Parathyroid adenoma (tissue), 2 donors: ENCODE results near the gene GNAI2.

Source experiments
- H2AFZ ChIP-seq: fragments of 300-600 bp; sonication (generic); one replicate; pipeline ENCODE4 v1.7.0; 2017; ENCODE audit warnings: antibody characterized with exemption, mild to moderate bottlenecking
- H3K27ac ChIP-seq: fragments of 300-600 bp; sonication (generic); one replicate; pipeline ENCODE4 v1.7.0; 2017
- H3K27me3 ChIP-seq: fragments of 300-600 bp; sonication (generic); one replicate; pipeline ENCODE4 v1.7.0; 2017; ENCODE audit warnings: low read length; ENCODE audit not compliant: control insufficient read depth, insufficient read depth
- H3K36me3 ChIP-seq: fragments of 300-600 bp; sonication (generic); one replicate; pipeline ENCODE4 v1.7.0; 2017; ENCODE audit warnings: low read length; ENCODE audit not compliant: control insufficient read depth, insufficient read depth
- H3K4me1 ChIP-seq: fragments of 300-600 bp; sonication (generic); one replicate; pipeline ENCODE4 v1.7.0; 2017; ENCODE audit warnings: control low read depth
- H3K4me2 ChIP-seq: fragments of 300-600 bp; sonication (generic); one replicate; pipeline ENCODE4 v1.7.0; 2017; ENCODE audit warnings: low read length
- H3K4me3 ChIP-seq: fragments of 300-600 bp; sonication (generic); one replicate; pipeline ENCODE4 v1.7.0; 2017; ENCODE audit warnings: low read depth, low read length
- H3K79me2 ChIP-seq: fragments of 300-600 bp; sonication (generic); one replicate; pipeline ENCODE4 v1.7.0; 2017; ENCODE audit warnings: control low read depth
- H3K9ac ChIP-seq: fragments of 300-600 bp; sonication (generic); one replicate; pipeline ENCODE4 v1.7.0; 2017; ENCODE audit warnings: mild to moderate bottlenecking
- H3K9me3 ChIP-seq: fragments of 300-600 bp; sonication (generic); one replicate; pipeline ENCODE4 v1.7.0; 2017; ENCODE audit warnings: low read length; ENCODE audit not compliant: control insufficient read depth
- CTCF ChIP-seq: fragments of 300-600 bp; sonication (generic); IDR thresholded peaks from one replicate; pipeline ENCODE4 v1.7.0; 2017; ENCODE audit warnings: antibody characterized with exemption, mild to moderate bottlenecking
- donor health status: primary hyperparathyroidism.

The GNAI2 gene

GRCh38 chr3:50287262-50287661 is 51.3 kb downstream of the GNAI2 start:
- H3K27ac ChIP-seq, result no peak overlapping the region

GRCh38 chr3:50288387-50289007 is 52.5 kb downstream of the GNAI2 start:
- no peaks in the 10 kb centered on the region for H3K27me3 ChIP-seq
- peaks cover 7% of the 10 kb centered on the region for H3K4me1 ChIP-seq
- no peak for TF ChIP-seq CTCF
- H3K36me3 ChIP-seq, result no peaks in the 10 kb centered on the region
- no peak overlapping the region for H3K27ac ChIP-seq
- H3K9me3 ChIP-seq, result no peaks in the 10 kb centered on the region
- H2AFZ ChIP-seq, result no peak overlapping the region
- H3K4me3 ChIP-seq, result no peak overlapping the region
- no peak overlapping the region for H3K4me2 ChIP-seq
- no peak overlapping the region for H3K9ac ChIP-seq
- peaks cover 5% of the 10 kb centered on the region for H3K79me2 ChIP-seq

More at GRCh38 chr3:50287262-50287661, 51.3 kb downstream of the GNAI2 start:
- no peak overlapping the region for H2AFZ ChIP-seq
- H3K9me3 ChIP-seq, result no peaks in the 10 kb centered on the region
- peaks cover 5% of the 10 kb centered on the region for H3K79me2 ChIP-seq
- H3K4me3 ChIP-seq, result no peak overlapping the region
- no peak for TF ChIP-seq CTCF
- H3K9ac ChIP-seq, result no peak overlapping the region
- peaks cover 3% of the 10 kb centered on the region for H3K4me1 ChIP-seq
- no peaks in the 10 kb centered on the region for H3K36me3 ChIP-seq
- no peaks in the 10 kb centered on the region for H3K27me3 ChIP-seq
- H3K4me2 ChIP-seq, result no peak overlapping the region

- Histone ChIP-seq H3K9me3 (no peaks in the 10 kb centered on the region), H3K4me3 (no peak overlapping the region), H2AFZ (no peak overlapping the region), H3K9ac (no peak overlapping the region), H3K27ac (no peak overlapping the region), H3K79me2 (peaks cover 5% of the 10 kb centered on the region), H3K4me2 (no peak overlapping the region), H3K27me3 (no peaks in the 10 kb centered on the region), H3K4me1 (peaks cover 7% of the 10 kb centered on the region), H3K36me3 (no peaks in the 10 kb centered on the region)
- TF ChIP-seq CTCF, result no peak
Observed at GRCh38 chr3:50289130-50289529, 53.1 kb downstream of the GNAI2 start.

- Histone ChIP-seq H3K36me3 (no peaks in the 10 kb centered on the region), H3K4me2 (no peak overlapping the region), H3K4me1 (peaks cover 7% of the 10 kb centered on the region), H3K9me3 (no peaks in the 10 kb centered on the region), H3K9ac (no peak overlapping the region), H3K79me2 (peaks cover 5% of the 10 kb centered on the region), H3K4me3 (no peak overlapping the region), H3K27me3 (no peaks in the 10 kb centered on the region), H3K27ac (no peak overlapping the region), H2AFZ (no peak overlapping the region)
- no peak for TF ChIP-seq CTCF
Observed at GRCh38 chr3:50290161-50290641, 54.2 kb downstream of the GNAI2 start.
